Ovary (tissue), 3 donors: ENCODE results near the gene MAP4K4.

Experiments
- EP300 ChIP-seq: sonication (generic); formaldehyde crosslinking; IDR thresholded peaks from one replicate; pipeline ENCODE4 v1.6.1; 2017; ENCODE audit warnings: antibody characterized with exemption
- POLR2A ChIP-seq: fragments of 450-650 bp; IDR thresholded peaks from one replicate; pipeline ENCODE4 v1.6.1; 2017; ENCODE audit warnings: antibody characterized with exemption, mild to moderate bottlenecking, moderate library complexity
- TF ChIP-seq, protein P1 (sequence below), 3 donors: fragments of 450-650 bp in 2 of 3; fragments of 200-600 bp in 1 of 3; IDR thresholded peaks; one replicate each; pipeline versions ENCODE4 v1.5.1 to v1.8.0; 2016 to 2022; ENCODE audit warnings: antibody characterized with exemption in 3 of 3, mild to moderate bottlenecking in 1 of 3
- donor health status: DM: no; HTN: no; CAD: no.

DNA sequence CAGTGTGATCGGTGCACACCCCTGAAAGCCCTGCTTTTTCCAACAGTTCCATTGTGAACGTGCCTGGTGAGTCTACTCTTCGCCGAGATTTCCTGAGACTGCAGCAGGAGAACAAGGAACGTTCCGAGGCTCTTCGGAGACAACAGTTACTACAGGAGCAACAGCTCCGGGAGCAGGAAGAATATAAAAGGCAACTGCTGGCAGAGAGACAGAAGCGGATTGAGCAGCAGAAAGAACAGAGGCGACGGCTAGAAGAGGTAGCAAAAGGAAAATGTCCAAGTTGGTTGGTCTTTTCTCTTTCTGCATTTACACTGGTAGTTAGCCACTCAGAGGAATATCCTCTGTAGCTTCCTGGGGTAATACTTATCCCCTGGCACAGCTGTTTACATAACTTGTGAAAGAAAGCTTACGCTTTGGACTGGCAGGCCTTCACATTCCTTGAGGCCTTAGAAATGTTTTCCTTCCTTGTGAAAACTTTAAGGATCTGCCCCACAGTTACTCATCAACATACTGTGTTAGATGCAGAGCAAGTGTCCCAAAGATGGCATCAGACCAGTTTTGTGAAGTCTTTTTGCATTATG, 146.6 kb downstream of the MAP4K4 start:
- TF ChIP-seq, protein P1, sequence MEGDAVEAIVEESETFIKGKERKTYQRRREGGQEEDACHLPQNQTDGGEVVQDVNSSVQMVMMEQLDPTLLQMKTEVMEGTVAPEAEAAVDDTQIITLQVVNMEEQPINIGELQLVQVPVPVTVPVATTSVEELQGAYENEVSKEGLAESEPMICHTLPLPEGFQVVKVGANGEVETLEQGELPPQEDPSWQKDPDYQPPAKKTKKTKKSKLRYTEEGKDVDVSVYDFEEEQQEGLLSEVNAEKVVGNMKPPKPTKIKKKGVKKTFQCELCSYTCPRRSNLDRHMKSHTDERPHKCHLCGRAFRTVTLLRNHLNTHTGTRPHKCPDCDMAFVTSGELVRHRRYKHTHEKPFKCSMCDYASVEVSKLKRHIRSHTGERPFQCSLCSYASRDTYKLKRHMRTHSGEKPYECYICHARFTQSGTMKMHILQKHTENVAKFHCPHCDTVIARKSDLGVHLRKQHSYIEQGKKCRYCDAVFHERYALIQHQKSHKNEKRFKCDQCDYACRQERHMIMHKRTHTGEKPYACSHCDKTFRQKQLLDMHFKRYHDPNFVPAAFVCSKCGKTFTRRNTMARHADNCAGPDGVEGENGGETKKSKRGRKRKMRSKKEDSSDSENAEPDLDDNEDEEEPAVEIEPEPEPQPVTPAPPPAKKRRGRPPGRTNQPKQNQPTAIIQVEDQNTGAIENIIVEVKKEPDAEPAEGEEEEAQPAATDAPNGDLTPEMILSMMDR (IDR thresholded peaks at IDR 0.05) = no peak
- TF ChIP-seq POLR2A = no peak
- no peak for TF ChIP-seq EP300
